Kidney epithelial cell (primary cell): ENCODE measurements around the gene POLN. TPM values are rescaled to one million over a fixed set of nuclear protein-coding genes. Genes with fewer than 3 reads are reported as not detected.

Source experiments
- total RNA-seq: library from RNA; depleted of rRNA; stranded (reverse); fragments of >200 nt; gene quantifications from 2 replicates; pipeline ENCODE4 v1.2.3, GENCODE V29; 2015

POLN gene
- total RNA-seq, 1 donor from 2014 or later = 0.38 TPM

Other genes with a start within 250 kb of the POLN start
- gene NELFA, start 233.1 kb downstream of the POLN start, total RNA-seq = 31.2 and 31.9 TPM in 2 replicates
- 9.0 and 9.4 TPM in 2 replicates for gene NAT8L, start 182.8 kb downstream of the POLN start, total RNA-seq
- 9.2 and 13.3 TPM in 2 replicates for gene HAUS3, start within 50 bp of the POLN start, total RNA-seq
- 31.8 and 36.7 TPM in 2 replicates for gene MXD4, start 20.0 kb upstream of the POLN start, total RNA-seq
- gene ZFYVE28, start 176.5 kb upstream of the POLN start, total RNA-seq = 2.0 and 5.7 TPM in 2 replicates
- gene CFAP99, start 176.8 kb upstream of the POLN start, total RNA-seq = not detected in 2 replicates
- gene RNF4, start 227.0 kb upstream of the POLN start, total RNA-seq = 83.9 and 88.7 TPM in 2 replicates